22Rv1 (cell line): ENCODE measurements around the gene MCF2L.

Experiments
- H3K27ac ChIP-seq: fragments of 450-650 bp; 2 replicates; pipeline ENCODE4 v1.5.1; 2017
- CTCF ChIP-seq: fragments of 450-650 bp; IDR thresholded peaks from 2 replicates; pipeline ENCODE4 v1.5.1; 2017; ENCODE audit warnings: mild to moderate bottlenecking
- ZFX ChIP-seq: fragments of 450-650 bp; IDR thresholded peaks from 2 replicates; pipeline ENCODE4 v1.6.1; 2017; ENCODE audit warnings: antibody characterized with exemption, borderline replicate concordance

Gene MCF2L

GRCh38 chr13:112964971-112965492 is 4.0 kb upstream of the MCF2L start:
- TF ChIP-seq ZFX (no peak), CTCF (no peak)
- H3K27ac ChIP-seq = no peak overlapping the region

GRCh38 chr13:112965573-112966115 is 3.4 kb upstream of the MCF2L start:
- H3K27ac ChIP-seq = no peak overlapping the region

GRCh38 chr13:112966776-112967175 is 2.2 kb upstream of the MCF2L start:
- no peak overlapping the region for H3K27ac ChIP-seq
- TF ChIP-seq ZFX = no peak
- TF ChIP-seq CTCF = no peak

More at GRCh38 chr13:112965573-112966115, 3.4 kb upstream of the MCF2L start:
- TF ChIP-seq CTCF (no peak), ZFX (no peak)

- H3K27ac ChIP-seq = no peak overlapping the region
- TF ChIP-seq CTCF (no peak), ZFX (no peak)
These were observed 1.2 kb upstream of the MCF2L start for GRCh38 chr13:112967686-112968379.

GRCh38 chr13:112968380-112968909 is 569 bp upstream of the MCF2L start:
- no peak overlapping the region for H3K27ac ChIP-seq
- no peak; the same call in 1 of the 2 replicates for TF ChIP-seq CTCF
- no peak for TF ChIP-seq ZFX

- TF ChIP-seq ZFX = no peak
- no peak for TF ChIP-seq CTCF
- H3K27ac ChIP-seq = no peak overlapping the region
These were observed 801 bp downstream of the MCF2L start for GRCh38 chr13:112969692-112970338.
